Neural crest cell (in vitro differentiated cells): Measurements from ENCODE around the gene PRRG2. TPM values are rescaled to one million over a fixed set of nuclear protein-coding genes. Genes with fewer than 3 reads are reported as not detected.

Experiments
- DNase-seq: peaks from one replicate; pipeline ENCODE4 v3.0.0; 2021; ENCODE audit warnings: low read depth, mixed read lengths, low spot score
- H3K27ac Mint-ChIP-seq: one replicate; pipeline ENCODE4 v1.8.0; 2021; ENCODE audit warnings: mild to moderate bottlenecking, mixed read lengths; ENCODE audit not compliant: unreplicated experiment
- H3K27me3 Mint-ChIP-seq: 2 replicates; pipeline ENCODE4 v1.8.0; 2021; ENCODE audit warnings: low read depth, mild to moderate bottlenecking, mixed read lengths
- H3K36me3 Mint-ChIP-seq: 2 replicates; pipeline ENCODE4 v1.8.0; 2021; ENCODE audit warnings: low read depth, mild to moderate bottlenecking, mixed read lengths
- H3K4me1 Mint-ChIP-seq: 2 replicates; pipeline ENCODE4 v1.8.0; 2021; ENCODE audit warnings: mixed read lengths
- H3K4me3 Mint-ChIP-seq: one replicate; pipeline ENCODE4 v1.8.0; 2021; ENCODE audit warnings: mild to moderate bottlenecking, mixed read lengths
- H3K9me3 Mint-ChIP-seq: 2 replicates; pipeline ENCODE4 v1.8.0; 2021; ENCODE audit warnings: mixed read lengths
- total RNA-seq: library from RNA; stranded (reverse); gene quantifications from 2 replicates; pipeline ENCODE4 v1.2.1, GENCODE V29; 2021
- TF ChIP-seq, protein P1 (sequence below): fragments of 200-600 bp; sonication (generic); conservative IDR thresholded peaks from 2 replicates; pipeline ENCODE4 v1.5.0; 2021; ENCODE audit warnings: antibody characterized with exemption, mild to moderate bottlenecking

PRRG2 gene
- total RNA-seq, 1 donor from 2014 or later = 1.0 TPM

- H3K4me1 Mint-ChIP-seq = peaks cover 27% of the 10 kb centered on the region
- TF ChIP-seq, protein P1, sequence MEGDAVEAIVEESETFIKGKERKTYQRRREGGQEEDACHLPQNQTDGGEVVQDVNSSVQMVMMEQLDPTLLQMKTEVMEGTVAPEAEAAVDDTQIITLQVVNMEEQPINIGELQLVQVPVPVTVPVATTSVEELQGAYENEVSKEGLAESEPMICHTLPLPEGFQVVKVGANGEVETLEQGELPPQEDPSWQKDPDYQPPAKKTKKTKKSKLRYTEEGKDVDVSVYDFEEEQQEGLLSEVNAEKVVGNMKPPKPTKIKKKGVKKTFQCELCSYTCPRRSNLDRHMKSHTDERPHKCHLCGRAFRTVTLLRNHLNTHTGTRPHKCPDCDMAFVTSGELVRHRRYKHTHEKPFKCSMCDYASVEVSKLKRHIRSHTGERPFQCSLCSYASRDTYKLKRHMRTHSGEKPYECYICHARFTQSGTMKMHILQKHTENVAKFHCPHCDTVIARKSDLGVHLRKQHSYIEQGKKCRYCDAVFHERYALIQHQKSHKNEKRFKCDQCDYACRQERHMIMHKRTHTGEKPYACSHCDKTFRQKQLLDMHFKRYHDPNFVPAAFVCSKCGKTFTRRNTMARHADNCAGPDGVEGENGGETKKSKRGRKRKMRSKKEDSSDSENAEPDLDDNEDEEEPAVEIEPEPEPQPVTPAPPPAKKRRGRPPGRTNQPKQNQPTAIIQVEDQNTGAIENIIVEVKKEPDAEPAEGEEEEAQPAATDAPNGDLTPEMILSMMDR = no peak
- DNase-seq = peak; percentile 89
- H3K4me3 Mint-ChIP-seq = peak overlapping the region; percentile 90
- peaks cover 5% of the 10 kb centered on the region for H3K27me3 Mint-ChIP-seq
- peak overlapping the region; percentile 71 for H3K27ac Mint-ChIP-seq
- peaks cover 3% of the 10 kb centered on the region for H3K36me3 Mint-ChIP-seq
- H3K9me3 Mint-ChIP-seq = no peaks in the 10 kb centered on the region
Observed at GRCh38 chr19:49593233-49594113, 12.4 kb downstream of the PRRG2 start.

GRCh38 chr19:49594157-49594992 lies 13.3 kb downstream of the PRRG2 start:
- no peaks in the 10 kb centered on the region for H3K9me3 Mint-ChIP-seq
- H3K4me1 Mint-ChIP-seq = peaks cover 27% of the 10 kb centered on the region
- H3K27ac Mint-ChIP-seq = no peak overlapping the region
- TF ChIP-seq, protein P1 = no peak
- H3K4me3 Mint-ChIP-seq = peak overlapping the region; percentile 90
- no peak for DNase-seq
- peaks cover 2% of the 10 kb centered on the region for H3K27me3 Mint-ChIP-seq
- peaks cover 3% of the 10 kb centered on the region for H3K36me3 Mint-ChIP-seq

DNA sequence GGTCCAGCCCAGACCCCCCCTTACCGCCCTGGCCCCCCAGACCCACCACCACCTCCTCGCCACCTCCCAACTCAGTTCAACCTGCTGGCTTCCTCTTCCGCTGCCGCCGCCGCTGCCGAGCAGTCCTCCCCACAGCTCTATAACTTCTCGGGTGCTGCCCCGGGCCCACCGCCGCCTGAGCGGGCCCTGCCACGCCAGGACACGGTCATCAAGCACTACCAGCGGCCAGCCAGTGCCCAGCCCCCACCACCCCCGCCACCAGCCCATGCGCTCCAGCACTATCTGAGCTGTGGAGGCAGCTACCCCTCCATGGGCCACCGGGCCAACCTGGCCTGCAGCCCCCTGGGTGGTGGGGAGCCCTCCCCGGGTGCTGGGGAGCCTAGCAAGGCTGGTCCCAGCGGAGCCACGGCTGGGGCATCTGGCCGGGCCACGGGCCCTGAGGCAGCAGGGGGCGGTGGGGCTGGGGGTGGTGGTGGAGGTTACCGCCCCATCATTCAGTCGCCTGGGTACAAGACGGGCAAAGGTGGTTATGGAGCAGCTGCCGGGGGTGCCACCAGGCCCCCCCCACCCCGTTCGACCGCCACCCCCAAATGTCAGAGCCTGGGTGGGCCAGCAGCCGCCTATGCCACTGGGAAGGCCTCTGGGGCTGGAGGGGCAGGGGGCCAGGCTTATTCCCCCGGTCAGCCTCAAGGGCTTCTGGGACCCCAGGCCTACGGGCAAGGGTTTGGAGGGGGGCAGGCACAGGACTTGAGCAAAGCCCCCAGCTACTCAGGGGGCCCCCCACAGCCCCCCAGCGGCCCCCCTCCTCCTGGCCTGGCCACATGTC lies 14.1 kb downstream of the PRRG2 start:
- H3K27me3 Mint-ChIP-seq = peaks cover 2% of the 10 kb centered on the region
- DNase-seq = no peak
- peaks cover 7% of the 10 kb centered on the region for H3K36me3 Mint-ChIP-seq
- no peaks in the 10 kb centered on the region for H3K9me3 Mint-ChIP-seq
- no peak overlapping the region for H3K27ac Mint-ChIP-seq
- TF ChIP-seq, protein P1 = no peak
- H3K4me3 Mint-ChIP-seq = no peak overlapping the region
- H3K4me1 Mint-ChIP-seq = peaks cover 23% of the 10 kb centered on the region

DNA sequence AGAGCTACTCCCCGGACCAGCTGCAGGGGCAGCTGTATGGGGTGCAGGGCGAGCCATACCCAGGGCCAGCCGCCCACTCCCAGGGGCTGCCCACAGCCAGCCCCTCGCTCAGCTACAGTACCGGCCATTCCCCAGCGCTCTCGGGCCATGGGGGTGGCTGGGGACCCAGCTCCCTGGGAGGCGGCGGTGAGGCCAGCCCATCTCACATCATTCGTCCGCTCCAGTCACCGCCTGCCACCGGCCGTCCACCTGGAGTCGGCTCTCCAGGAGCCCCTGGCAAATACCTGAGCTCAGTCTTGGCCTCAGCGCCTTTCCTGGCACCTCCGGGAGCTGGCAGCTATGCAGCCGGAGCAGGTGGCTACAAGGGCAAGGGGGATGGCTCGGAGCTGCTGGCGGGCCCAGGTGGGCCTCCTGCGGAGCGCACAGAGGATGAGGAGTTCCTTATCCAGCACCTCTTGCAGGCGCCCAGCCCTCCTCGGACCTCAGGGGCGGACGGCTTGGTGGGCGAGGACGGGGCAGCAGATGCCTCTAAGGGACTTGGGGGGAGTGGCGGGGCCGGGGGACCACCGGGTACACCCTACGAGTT lies 14.8 kb downstream of the PRRG2 start:
- no peaks in the 10 kb centered on the region for H3K9me3 Mint-ChIP-seq
- no peak for DNase-seq
- TF ChIP-seq, protein P1 = no peak
- peaks cover 22% of the 10 kb centered on the region for H3K4me1 Mint-ChIP-seq
- peaks cover 2% of the 10 kb centered on the region for H3K27me3 Mint-ChIP-seq
- no peak overlapping the region for H3K27ac Mint-ChIP-seq
- no peak overlapping the region for H3K4me3 Mint-ChIP-seq
- H3K36me3 Mint-ChIP-seq = peaks cover 9% of the 10 kb centered on the region

GRCh38 chr19:49596407-49596806 lies 15.3 kb downstream of the PRRG2 start:
- Mint-ChIP-seq H3K36me3 (peaks cover 12% of the 10 kb centered on the region), H3K9me3 (no peaks in the 10 kb centered on the region), H3K27ac (no peak overlapping the region), H3K4me1 (peaks cover 22% of the 10 kb centered on the region), H3K4me3 (no peak overlapping the region), H3K27me3 (peaks cover 2% of the 10 kb centered on the region)
- TF ChIP-seq, protein P1 = no peak
- DNase-seq = no peak
